Fibroblast of villous mesenchyme (primary cell): ENCODE data around the gene CAPN11. TPM values are rescaled to one million over a fixed set of nuclear protein-coding genes. Genes with fewer than 3 reads are reported as not detected.
"Not testable (repeated sequence)": the region's sequence is repeated elsewhere in the genome, so short reads cannot be mapped to it uniquely, and the experiment has no call there.

Source experiments
- DNase-seq: peaks from one replicate; pipeline ENCODE4 v3.0.0-alpha.2; 2010; ENCODE audit warnings: low read depth
- H3K4me3 ChIP-seq: 2 replicates; pipeline ENCODE4 v1.5.1; 2011; ENCODE audit warnings: low read depth, mild to moderate bottlenecking, low read length
- total RNA-seq: library from RNA; depleted of rRNA; stranded (reverse); fragments of >200 nt; gene quantifications from 2 replicates; pipeline ENCODE4 v1.2.3, GENCODE V29; 2012
- TF ChIP-seq, protein P1 (sequence below): IDR thresholded peaks from 2 replicates; pipeline ENCODE4 v1.5.1; 2012; ENCODE audit warnings: low read depth, mild to moderate bottlenecking, low read length; ENCODE audit not compliant: insufficient read depth

The CAPN11 gene
- total RNA-seq, 1 donor, result not detected

DNA sequence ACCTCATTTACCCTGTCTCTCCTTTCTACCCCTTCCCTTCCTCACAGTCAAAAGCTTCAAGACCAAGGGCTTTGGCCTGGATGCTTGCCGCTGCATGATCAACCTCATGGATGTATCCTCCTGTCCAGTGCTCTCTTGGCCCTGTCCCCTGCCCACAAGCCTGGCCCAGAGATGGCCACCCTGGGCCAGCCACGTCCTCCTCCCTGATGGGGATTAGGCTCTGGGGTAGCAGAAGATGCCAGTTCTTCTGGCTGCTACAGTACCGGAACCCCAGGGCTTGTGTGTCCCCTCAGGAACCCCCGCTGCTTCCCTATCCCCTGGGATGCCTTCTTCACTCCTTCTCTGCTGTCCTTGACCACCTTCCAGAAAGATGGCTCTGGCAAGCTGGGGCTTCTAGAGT, 22.3 kb downstream of the CAPN11 start:
- no peak for DNase-seq
- TF ChIP-seq, protein P1, sequence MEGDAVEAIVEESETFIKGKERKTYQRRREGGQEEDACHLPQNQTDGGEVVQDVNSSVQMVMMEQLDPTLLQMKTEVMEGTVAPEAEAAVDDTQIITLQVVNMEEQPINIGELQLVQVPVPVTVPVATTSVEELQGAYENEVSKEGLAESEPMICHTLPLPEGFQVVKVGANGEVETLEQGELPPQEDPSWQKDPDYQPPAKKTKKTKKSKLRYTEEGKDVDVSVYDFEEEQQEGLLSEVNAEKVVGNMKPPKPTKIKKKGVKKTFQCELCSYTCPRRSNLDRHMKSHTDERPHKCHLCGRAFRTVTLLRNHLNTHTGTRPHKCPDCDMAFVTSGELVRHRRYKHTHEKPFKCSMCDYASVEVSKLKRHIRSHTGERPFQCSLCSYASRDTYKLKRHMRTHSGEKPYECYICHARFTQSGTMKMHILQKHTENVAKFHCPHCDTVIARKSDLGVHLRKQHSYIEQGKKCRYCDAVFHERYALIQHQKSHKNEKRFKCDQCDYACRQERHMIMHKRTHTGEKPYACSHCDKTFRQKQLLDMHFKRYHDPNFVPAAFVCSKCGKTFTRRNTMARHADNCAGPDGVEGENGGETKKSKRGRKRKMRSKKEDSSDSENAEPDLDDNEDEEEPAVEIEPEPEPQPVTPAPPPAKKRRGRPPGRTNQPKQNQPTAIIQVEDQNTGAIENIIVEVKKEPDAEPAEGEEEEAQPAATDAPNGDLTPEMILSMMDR, result no peak
- no peak overlapping the region for H3K4me3 ChIP-seq

DNA sequence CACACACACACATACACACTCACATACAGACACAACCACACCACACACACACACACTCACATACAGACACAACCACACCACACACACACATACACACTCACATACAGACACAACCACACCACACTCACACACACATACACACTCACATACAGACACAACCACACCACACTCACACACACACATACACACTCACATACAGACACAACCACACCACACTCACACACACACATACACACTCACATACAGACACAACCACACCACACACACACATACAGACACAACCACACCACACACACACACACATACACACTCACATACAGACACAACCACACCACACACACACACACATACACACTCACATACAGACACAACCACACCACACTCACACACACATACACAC, 23.2 kb downstream of the CAPN11 start:
- not testable (repeated sequence) for DNase-seq, H3K4me3 ChIP-seq

DNA sequence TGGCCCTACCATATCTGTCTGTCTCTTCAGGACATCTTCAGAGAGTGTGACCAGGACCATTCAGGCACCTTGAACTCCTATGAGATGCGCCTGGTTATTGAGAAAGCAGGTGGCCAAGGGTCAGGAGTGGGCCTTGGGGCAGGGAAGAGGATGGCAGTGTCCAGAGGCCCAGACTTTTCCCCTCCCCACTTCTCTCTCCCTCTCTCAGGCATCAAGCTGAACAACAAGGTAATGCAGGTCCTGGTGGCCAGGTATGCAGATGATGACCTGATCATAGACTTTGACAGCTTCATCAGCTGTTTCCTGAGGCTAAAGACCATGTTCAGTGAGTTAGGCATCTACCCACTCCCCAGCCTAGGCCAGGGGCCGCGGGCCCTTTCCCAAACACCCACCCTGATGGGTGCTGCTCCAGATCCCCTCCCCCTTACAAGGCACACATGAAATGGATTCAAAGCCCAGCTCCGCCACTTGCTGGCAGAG, 24.3 kb downstream of the CAPN11 start:
- no peak for DNase-seq
- H3K4me3 ChIP-seq, result no peak overlapping the region
- TF ChIP-seq, protein P1, result no peak

DNA sequence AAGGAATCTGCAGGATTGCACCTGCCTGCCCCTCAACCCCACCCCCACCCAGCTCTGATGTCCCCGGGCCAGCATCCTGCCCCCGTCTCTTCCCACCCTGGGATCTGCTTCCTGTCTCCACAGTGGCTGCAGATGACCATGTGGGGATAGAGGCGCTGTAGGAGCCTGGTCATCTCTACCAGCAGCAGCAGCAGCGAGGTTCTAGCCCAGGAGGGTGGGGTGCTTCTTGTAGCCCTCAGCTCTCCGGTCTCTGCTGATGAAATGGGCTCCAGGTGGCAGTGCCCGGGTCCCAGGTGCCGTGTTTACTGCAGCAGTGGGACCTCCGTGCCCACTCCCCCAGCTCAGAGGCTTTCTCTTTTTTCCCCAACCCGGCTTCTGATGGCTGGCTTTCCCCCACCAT, 25.2 kb downstream of the CAPN11 start:
- DNase-seq, result no peak
- TF ChIP-seq, protein P1, result no peak
- no peak overlapping the region for H3K4me3 ChIP-seq

DNA sequence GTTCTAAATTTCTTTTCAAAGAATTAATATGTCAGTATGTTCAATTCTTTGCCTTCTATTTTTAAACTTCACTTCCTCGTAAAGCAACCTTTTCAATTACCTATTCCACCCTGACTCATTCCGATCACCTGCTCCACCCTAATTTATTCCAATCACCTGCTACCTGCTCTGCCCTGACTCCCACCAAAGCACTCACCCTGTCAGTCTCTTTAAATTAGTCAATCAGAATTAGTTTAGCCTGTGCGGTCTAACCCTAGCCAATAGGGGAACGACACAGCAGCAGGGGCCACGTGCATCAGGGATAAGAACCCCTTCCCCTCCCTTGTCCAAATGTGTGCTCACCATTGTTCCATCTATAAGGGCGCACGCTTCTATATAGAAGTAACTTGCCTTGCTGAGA, 26.7 kb downstream of the CAPN11 start:
- DNase-seq, H3K4me3 ChIP-seq: not testable (repeated sequence)

DNA sequence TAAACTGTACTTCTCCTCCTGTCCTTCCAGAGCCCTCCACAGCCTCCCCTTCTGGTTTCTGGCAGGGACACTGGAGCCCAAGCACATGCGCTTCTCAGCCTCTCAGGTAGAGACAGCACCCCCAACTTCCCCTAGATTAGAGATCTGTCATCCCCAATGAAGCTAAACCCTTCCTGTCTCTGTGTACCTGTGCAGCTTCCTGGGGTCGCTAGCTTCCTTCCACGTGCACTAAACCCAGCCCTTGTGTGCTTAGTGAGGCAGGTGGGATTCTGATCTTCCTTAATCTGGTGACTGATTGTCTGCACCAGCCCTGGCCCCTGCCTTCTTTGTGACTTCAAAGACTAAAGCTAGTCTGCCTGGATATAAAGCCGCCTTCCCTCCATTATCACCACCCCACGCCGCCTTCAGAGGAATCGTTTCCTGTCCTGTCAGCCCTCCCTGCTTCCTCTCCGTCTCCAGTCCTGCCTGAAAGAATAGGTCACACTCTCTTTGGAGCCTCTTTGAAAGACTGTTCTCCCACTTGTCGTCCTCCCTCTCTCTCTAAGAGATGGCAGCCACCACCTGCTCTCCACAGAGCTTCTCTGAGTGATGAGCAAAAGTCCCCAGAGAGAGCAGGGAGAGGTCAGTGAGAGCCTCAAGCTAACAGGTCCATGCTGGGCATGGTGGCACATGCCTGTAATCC, 27.5 kb downstream of the CAPN11 start:
- TF ChIP-seq, protein P1, result no peak
- no peak for DNase-seq
- no peak overlapping the region for H3K4me3 ChIP-seq

DNA sequence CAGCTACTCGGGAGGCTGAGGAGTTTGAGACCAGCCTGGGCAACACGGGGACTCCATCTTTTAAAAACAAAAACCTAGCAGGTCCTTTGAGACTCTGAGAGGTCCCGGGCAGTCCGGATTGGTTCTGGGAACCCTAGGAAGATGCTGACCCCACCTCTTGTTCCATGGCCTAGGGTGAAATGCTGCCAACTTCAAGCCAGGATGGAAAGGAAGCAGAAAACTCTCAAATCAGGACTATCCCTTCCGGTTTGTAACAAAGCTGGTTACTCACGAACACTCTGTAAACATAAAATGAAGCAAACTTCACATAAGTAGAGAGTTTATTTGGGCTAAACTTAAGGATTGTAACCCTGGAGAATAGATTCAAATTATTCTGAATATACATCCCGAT, 28.0 kb downstream of the CAPN11 start:
- no peak overlapping the region for H3K4me3 ChIP-seq
- TF ChIP-seq, protein P1, result no peak
- DNase-seq, result no peak

DNA sequence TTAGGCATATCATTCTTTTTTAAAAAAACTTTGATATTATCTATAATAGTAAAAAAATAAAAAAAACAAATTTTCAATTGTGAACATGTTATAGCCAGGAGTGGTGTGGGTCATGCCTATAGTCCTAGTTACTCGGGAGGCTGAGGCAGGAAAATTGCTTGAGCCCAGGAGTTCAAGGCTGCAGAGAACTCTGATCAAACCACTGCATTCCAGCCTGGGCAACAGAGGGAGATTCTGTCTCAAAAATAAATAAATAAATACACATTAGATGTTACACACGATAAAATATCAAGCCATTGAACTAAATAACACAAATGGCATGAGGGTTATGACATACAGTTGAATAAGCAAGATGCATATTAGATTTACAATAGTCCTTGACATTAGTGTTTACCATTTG, 30.2 kb downstream of the CAPN11 start:
- no peak for DNase-seq
- TF ChIP-seq, protein P1, result no peak

More for the DNA sequence above, 30.2 kb downstream of the CAPN11 start:
- H3K4me3 ChIP-seq, result no peak overlapping the region
